IMR-90 (cell line): ENCODE results near the gene BRF1. TPM values are rescaled to one million over a fixed set of nuclear protein-coding genes. Genes with fewer than 3 reads are reported as not detected.

ENCODE experiments used
- ATAC-seq: fragments of 200-7000 bp; cut with Tn5 transposase; 2 replicates; pipeline ENCODE4 v1.9.1; 2020; ENCODE audit warnings: low read depth, mild to moderate bottlenecking, moderate library complexity
- BruUV-seq: library from RNA; stranded (reverse); fragments of 400-500 nt; replicated peaks from 2 replicates; lab custom pipeline; 2021; lab: Mats Ljungman, UMichigan
- CTCF ChIA-PET: fragments of 300-600 bp; formaldehyde crosslinking; extraction: SDS; loops from one replicate; lab custom pipeline; 2021; ENCODE audit warnings: antibody characterized with exemption; lab: Yijun Ruan, JAX
- POLR2A ChIA-PET: fragments of 300-600 bp; sonication (Branson Sonifier 250); formaldehyde crosslinking; loops from one replicate; lab custom pipeline; 2022; ENCODE audit warnings: antibody characterized with exemption; ENCODE audit not compliant: unreplicated experiment; lab: Charles Lee
- DNase-seq: peaks from one replicate; pipeline ENCODE4 v3.0.0; 2013
- H2AFZ ChIP-seq: replicated peaks from 2 replicates; pipeline ENCODE3; 2013; ENCODE audit warnings: low read length, mild to moderate bottlenecking; ENCODE audit not compliant: poor library complexity
- H2AK5ac ChIP-seq: 2 replicates; pipeline ENCODE4 v1.6.1; 2013; ENCODE audit warnings: low read depth, low read length, inconsistent platforms
- H2AK9ac ChIP-seq: replicated peaks from 2 replicates; pipeline ENCODE3; 2013; ENCODE audit warnings: mild to moderate bottlenecking, low read depth, low read length, moderate library complexity; ENCODE audit not compliant: poor library complexity
- H2BK120ac ChIP-seq: 2 replicates; pipeline ENCODE4 v1.6.1; 2013; ENCODE audit warnings: low read depth, low read length, inconsistent platforms
- H2BK15ac ChIP-seq: 3 replicates; pipeline ENCODE4 v1.6.1; 2013; ENCODE audit warnings: low read depth, low read length, inconsistent platforms
- H2BK20ac ChIP-seq: 2 replicates; pipeline ENCODE4 v1.6.1; 2013; ENCODE audit warnings: low read depth, mild to moderate bottlenecking, inconsistent platforms, low read length, moderate library complexity
- H2BK5ac ChIP-seq: 2 replicates; pipeline ENCODE4 v1.6.1; 2013; ENCODE audit warnings: mild to moderate bottlenecking, low read depth, low read length, inconsistent platforms; ENCODE audit not compliant: poor library complexity, severe bottlenecking
- H3K14ac ChIP-seq: replicated peaks from 2 replicates; pipeline ENCODE4 v1.6.1; 2013; ENCODE audit warnings: low read depth, low read length, inconsistent platforms
- H3K18ac ChIP-seq: 2 replicates; pipeline ENCODE4 v1.6.1; 2013; ENCODE audit warnings: low read depth, low read length, control low read depth
- H3K23ac ChIP-seq: 2 replicates; pipeline ENCODE4 v1.6.1; 2013; ENCODE audit warnings: low read depth, low read length, inconsistent platforms
- H3K27ac ChIP-seq: 2 replicates; pipeline ENCODE4 v1.5.1; 2013; ENCODE audit warnings: mild to moderate bottlenecking, control low read depth, low read length; ENCODE audit not compliant: insufficient read depth
- H3K27me3 ChIP-seq: 2 replicates; pipeline ENCODE4 v1.6.1; 2013; ENCODE audit warnings: low read length; ENCODE audit not compliant: control insufficient read depth, insufficient read depth
- H3K36me3 ChIP-seq: 2 replicates; pipeline ENCODE4 v1.6.1; 2013; ENCODE audit warnings: low read length, mixed read lengths; ENCODE audit not compliant: control insufficient read depth, insufficient read depth
- H3K4ac ChIP-seq: 2 replicates; pipeline ENCODE4 v1.6.1; 2013; ENCODE audit warnings: low read depth, low read length, inconsistent platforms
- H3K4me1 ChIP-seq: 2 replicates; pipeline ENCODE4 v1.6.1; 2013; ENCODE audit warnings: low read length, mixed read lengths; ENCODE audit not compliant: control insufficient read depth, insufficient read depth
- H3K4me2 ChIP-seq: 2 replicates; pipeline ENCODE4 v1.6.1; 2013; ENCODE audit warnings: low read depth, mild to moderate bottlenecking, control low read depth, low read length, moderate library complexity
- H3K4me3 ChIP-seq: 2 replicates; pipeline ENCODE4 v1.5.1; 2013; ENCODE audit warnings: low read depth, mild to moderate bottlenecking, control low read depth, low read length, moderate library complexity; ENCODE audit not compliant: insufficient read depth
- H3K56ac ChIP-seq: 2 replicates; pipeline ENCODE4 v1.6.1; 2013; ENCODE audit warnings: low read length, inconsistent platforms; ENCODE audit not compliant: insufficient read depth; ENCODE audit errors: extremely low read depth
- H3K79me1 ChIP-seq, 2 experiments: 2 replicates each; pipeline ENCODE4 v1.6.1; 2013; ENCODE audit warnings: low read length in 2 of 2, inconsistent platforms in 1 of 2, low read depth in 1 of 2
- H3K9ac ChIP-seq: 2 replicates; pipeline ENCODE4 v1.6.1; 2013; ENCODE audit warnings: low read depth, low read length, control low read depth
- H3K9me1 ChIP-seq: 2 replicates; pipeline ENCODE4 v1.6.1; 2013; ENCODE audit warnings: low read length, inconsistent platforms; ENCODE audit not compliant: insufficient read depth
- H3K9me3 ChIP-seq: 2 replicates; pipeline ENCODE4 v1.6.1; 2013; ENCODE audit warnings: low read length; ENCODE audit not compliant: control insufficient read depth, insufficient read depth
- H4K20me1 ChIP-seq: 2 replicates; pipeline ENCODE4 v1.6.1; 2013; ENCODE audit warnings: low read length, inconsistent platforms; ENCODE audit not compliant: insufficient read depth
- H4K5ac ChIP-seq: 2 replicates; pipeline ENCODE4 v1.6.1; 2013; ENCODE audit warnings: mild to moderate bottlenecking, low read depth, low read length, control low read depth
- H4K8ac ChIP-seq, 2 experiments: 2 replicates each; pipeline ENCODE4 v1.6.1; 2013; ENCODE audit warnings: low read depth in 2 of 2, low read length in 2 of 2, control low read depth in 1 of 2, inconsistent platforms in 1 of 2
- H4K91ac ChIP-seq: 2 replicates; pipeline ENCODE4 v1.6.1; 2013; ENCODE audit warnings: low read depth, low read length, inconsistent platforms; ENCODE audit not compliant: insufficient read depth
- BHLHE40 ChIP-seq: fragments of 150-350 bp; IDR thresholded peaks from 2 replicates; pipeline ENCODE4 v1.6.1; 2016; ENCODE audit warnings: mild to moderate bottlenecking, low read depth, low read length
- CEBPB ChIP-seq: IDR thresholded peaks from 2 replicates; pipeline ENCODE4 v1.6.1; 2012; ENCODE audit warnings: low read depth, low read length, improper control_type of control experiment
- CHD1 ChIP-seq: IDR thresholded peaks from 2 replicates; pipeline ENCODE4 v1.6.1; 2012; ENCODE audit warnings: low read depth, low read length, improper control_type of control experiment
- MAFK ChIP-seq: IDR thresholded peaks from 2 replicates; pipeline ENCODE4 v1.6.1; 2012; ENCODE audit warnings: low read depth, low read length, improper control_type of control experiment
- MAZ ChIP-seq: IDR thresholded peaks from 2 replicates; pipeline ENCODE4 v1.6.1; 2012; ENCODE audit warnings: low read depth, mild to moderate bottlenecking, low read length, improper control_type of control experiment, moderate library complexity, borderline replicate concordance
- MXI1 ChIP-seq: IDR thresholded peaks from 2 replicates; pipeline ENCODE4 v1.6.1; 2012; ENCODE audit warnings: low read depth, mild to moderate bottlenecking, low read length, moderate library complexity, borderline replicate concordance
- NFE2L2 ChIP-seq: fragments of 150-350 bp; IDR thresholded peaks from 2 replicates; pipeline ENCODE4 v1.6.1; 2016; ENCODE audit warnings: low read depth, mild to moderate bottlenecking, low read length
- POLR2A ChIP-seq: IDR thresholded peaks from 2 replicates; pipeline ENCODE4 v1.6.1; 2012; ENCODE audit warnings: mild to moderate bottlenecking, low read depth, low read length
- RAD21 ChIP-seq: IDR thresholded peaks from 2 replicates; pipeline ENCODE4 v1.6.1; 2012; ENCODE audit warnings: low read length, improper control_type of control experiment
- RCOR1 ChIP-seq: IDR thresholded peaks from 2 replicates; pipeline ENCODE4 v1.6.1; 2012; ENCODE audit warnings: mild to moderate bottlenecking, low read length, improper control_type of control experiment; ENCODE audit not compliant: insufficient replicate concordance
- RFX5 ChIP-seq: IDR thresholded peaks from 2 replicates; pipeline ENCODE4 v1.8.0; 2012; ENCODE audit warnings: low read depth, mild to moderate bottlenecking, low read length, moderate library complexity
- SMC3 ChIP-seq: fragments of 150-350 bp; IDR thresholded peaks from 2 replicates; pipeline ENCODE4 v1.6.1; 2016; ENCODE audit warnings: low read depth, mild to moderate bottlenecking, antibody characterized with exemption, low read length, moderate library complexity
- WGBS, 2 experiments: methylation state at CpG; one replicate each; pipeline versions ENCODE4 v1.1.5 to v1.1.7; 2013; ENCODE audit warnings: missing lambda C conversion rate in 2 of 2; ENCODE audit not compliant: insufficient read length in 1 of 2; ENCODE audit errors: extremely low coverage in 2 of 2; 5-methylcytosine and 5-hydroxymethylcytosine counted together
- dilution Hi-C: fragments of 300-500 bp; cut with HindIII; formaldehyde crosslinking; loops from one replicate; pipeline ENCODE4 v1.14.3; 2018; ENCODE audit warnings: low sequenced_read_pairs; ENCODE audit not compliant: unreplicated experiment
- in situ Hi-C: fragments of 300-500 bp; cut with MboI; formaldehyde crosslinking; loops from 3 replicates; pipeline ENCODE4 v1.14.3; 2019; ENCODE audit warnings: low sequenced_read_pairs, inconsistent platforms, mixed read lengths
- intact Hi-C: fragments of 100-400 bp; cut with micrococcal nuclease; formaldehyde crosslinking; loops from 2 replicates; pipeline ENCODE4 v1.10.0; 2022
- polyA plus RNA-seq, 3 experiments: library from polyadenylated mRNA; depleted of rRNA; stranded (reverse); fragments of >200 nt; gene quantifications; 2 replicates each; pipeline ENCODE4 v1.2.3, GENCODE V29; 2012; ENCODE audit warnings: low replicate concordance in 1 of 3
- total RNA-seq: library from RNA; depleted of rRNA; stranded (reverse); fragments of >200 nt; gene quantifications from 2 replicates; pipeline ENCODE4 v1.2.3, GENCODE V29; 2012
- TF ChIP-seq, protein P1 (sequence below): conservative IDR thresholded peaks from 2 replicates; pipeline ENCODE4 v1.5.1; 2012; ENCODE audit warnings: mild to moderate bottlenecking, low read depth, low read length, improper control_type of control experiment
- TF ChIP-seq, protein P2 (sequence below): fragments of 150-350 bp; IDR thresholded peaks from 2 replicates; pipeline ENCODE4 v1.6.1; 2017; ENCODE audit warnings: mild to moderate bottlenecking, antibody characterized with exemption, low read length, low read depth
- TF ChIP-seq, protein P3 (sequence below): fragments of 150-350 bp; IDR thresholded peaks from 2 replicates; pipeline ENCODE4 v1.6.1; 2016; ENCODE audit warnings: low read depth, mild to moderate bottlenecking, low read length, moderate library complexity, borderline replicate concordance

Gene BRF1
- total and polyA plus RNA-seq, 2 of the 4 experiments (the other 2 are of a cell fraction) = 12.4 to 16.7 TPM

DNA sequence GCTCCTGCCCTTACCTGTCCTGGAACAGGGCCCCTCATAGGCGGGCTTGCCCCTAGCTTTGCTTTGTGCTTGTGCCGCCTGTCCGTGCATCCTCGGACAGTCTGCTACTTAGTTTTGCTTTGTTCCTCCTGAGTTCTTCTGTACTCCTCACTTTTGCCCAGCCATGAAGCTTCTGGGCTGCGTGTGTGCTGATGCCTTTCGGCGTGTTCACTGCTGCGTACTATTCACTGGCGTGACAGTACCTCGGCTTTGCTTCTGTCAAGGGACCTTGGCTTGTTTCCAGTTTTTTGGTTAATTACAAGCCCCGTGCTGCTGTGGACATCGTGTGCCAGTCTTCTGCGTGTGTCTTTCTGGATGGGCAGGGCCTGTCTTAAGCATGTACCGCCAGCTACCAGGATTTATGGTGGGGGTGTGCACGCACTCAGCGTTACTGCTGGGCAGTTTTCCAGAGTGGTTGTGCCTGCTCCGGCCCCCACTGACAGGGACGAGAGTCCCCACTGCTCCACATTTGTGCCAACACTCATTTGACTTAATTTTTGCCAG, 16.2 kb upstream of the BRF1 start:
- WGBS, 2 experiments = 67% methylated on average over 6 of the region's 18 CpGs; no CpG with 5 or more reads in 1 of the 2 experiments
- H2AK9ac ChIP-seq = no peak overlapping the region
- H3K36me3 ChIP-seq = no peaks in the 10 kb centered on the region
- intact Hi-C loops (no loop called here), dilution Hi-C loops (no loop called here), in situ Hi-C loops (no loop called here)
- H2BK120ac ChIP-seq = no peak overlapping the region
- H3K56ac ChIP-seq = no peak overlapping the region
- H3K14ac ChIP-seq = no peak overlapping the region
- H4K91ac ChIP-seq = no peak overlapping the region
- peaks cover 9% of the 10 kb centered on the region for H3K9me1 ChIP-seq
- H3K27me3 ChIP-seq = no peaks in the 10 kb centered on the region
- TF ChIP-seq, protein P1, sequence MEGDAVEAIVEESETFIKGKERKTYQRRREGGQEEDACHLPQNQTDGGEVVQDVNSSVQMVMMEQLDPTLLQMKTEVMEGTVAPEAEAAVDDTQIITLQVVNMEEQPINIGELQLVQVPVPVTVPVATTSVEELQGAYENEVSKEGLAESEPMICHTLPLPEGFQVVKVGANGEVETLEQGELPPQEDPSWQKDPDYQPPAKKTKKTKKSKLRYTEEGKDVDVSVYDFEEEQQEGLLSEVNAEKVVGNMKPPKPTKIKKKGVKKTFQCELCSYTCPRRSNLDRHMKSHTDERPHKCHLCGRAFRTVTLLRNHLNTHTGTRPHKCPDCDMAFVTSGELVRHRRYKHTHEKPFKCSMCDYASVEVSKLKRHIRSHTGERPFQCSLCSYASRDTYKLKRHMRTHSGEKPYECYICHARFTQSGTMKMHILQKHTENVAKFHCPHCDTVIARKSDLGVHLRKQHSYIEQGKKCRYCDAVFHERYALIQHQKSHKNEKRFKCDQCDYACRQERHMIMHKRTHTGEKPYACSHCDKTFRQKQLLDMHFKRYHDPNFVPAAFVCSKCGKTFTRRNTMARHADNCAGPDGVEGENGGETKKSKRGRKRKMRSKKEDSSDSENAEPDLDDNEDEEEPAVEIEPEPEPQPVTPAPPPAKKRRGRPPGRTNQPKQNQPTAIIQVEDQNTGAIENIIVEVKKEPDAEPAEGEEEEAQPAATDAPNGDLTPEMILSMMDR = no peak
- no peak for TF ChIP-seq NFE2L2
- TF ChIP-seq CEBPB = no peak
- TF ChIP-seq RAD21 = no peak
- TF ChIP-seq POLR2A = no peak
- TF ChIP-seq MAFK = no peak
- TF ChIP-seq, protein P2, sequence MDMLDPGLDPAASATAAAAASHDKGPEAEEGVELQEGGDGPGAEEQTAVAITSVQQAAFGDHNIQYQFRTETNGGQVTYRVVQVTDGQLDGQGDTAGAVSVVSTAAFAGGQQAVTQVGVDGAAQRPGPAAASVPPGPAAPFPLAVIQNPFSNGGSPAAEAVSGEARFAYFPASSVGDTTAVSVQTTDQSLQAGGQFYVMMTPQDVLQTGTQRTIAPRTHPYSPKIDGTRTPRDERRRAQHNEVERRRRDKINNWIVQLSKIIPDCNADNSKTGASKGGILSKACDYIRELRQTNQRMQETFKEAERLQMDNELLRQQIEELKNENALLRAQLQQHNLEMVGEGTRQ = no peak
- TF ChIP-seq, protein P3, sequence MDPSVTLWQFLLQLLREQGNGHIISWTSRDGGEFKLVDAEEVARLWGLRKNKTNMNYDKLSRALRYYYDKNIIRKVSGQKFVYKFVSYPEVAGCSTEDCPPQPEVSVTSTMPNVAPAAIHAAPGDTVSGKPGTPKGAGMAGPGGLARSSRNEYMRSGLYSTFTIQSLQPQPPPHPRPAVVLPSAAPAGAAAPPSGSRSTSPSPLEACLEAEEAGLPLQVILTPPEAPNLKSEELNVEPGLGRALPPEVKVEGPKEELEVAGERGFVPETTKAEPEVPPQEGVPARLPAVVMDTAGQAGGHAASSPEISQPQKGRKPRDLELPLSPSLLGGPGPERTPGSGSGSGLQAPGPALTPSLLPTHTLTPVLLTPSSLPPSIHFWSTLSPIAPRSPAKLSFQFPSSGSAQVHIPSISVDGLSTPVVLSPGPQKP = no peak
- TF ChIP-seq SMC3 = no peak
- TF ChIP-seq RFX5 = no peak
- no peak for TF ChIP-seq BHLHE40
- TF ChIP-seq MAZ = no peak
- no peak for TF ChIP-seq RCOR1
- TF ChIP-seq MXI1 = no peak
- TF ChIP-seq CHD1 = no peak
- DNase-seq (no peak), ATAC-seq (no peak)
- H3K4ac ChIP-seq = 0 out of 2 replicates have a peak overlapping the region, but pooled peaks have one; percentile 7
- no peak overlapping the region for H4K8ac ChIP-seq
- no peak overlapping the region for H4K5ac ChIP-seq
- H3K27ac ChIP-seq = no peak overlapping the region
- no peak overlapping the region; the same call in 1 of the 2 replicates for H3K23ac ChIP-seq
- no peaks in the 10 kb centered on the region for H3K9me3 ChIP-seq
- H2BK15ac ChIP-seq = no peak overlapping the region
- CTCF ChIA-PET = no interaction called here
- H2AFZ ChIP-seq = peak overlapping the region; percentile 3
- no peak overlapping the region for H2BK5ac ChIP-seq
- POLR2A ChIA-PET = no interaction called here
- no peak overlapping the region; the same call in 1 of the 2 replicates for H2BK20ac ChIP-seq
- peaks cover 26% of the 10 kb centered on the region for H3K4me1 ChIP-seq
- H3K18ac ChIP-seq = no peak overlapping the region
- no peak overlapping the region for H3K4me3 ChIP-seq
- peak overlapping the region; percentile 32 for H3K4me2 ChIP-seq
- peaks cover 9 to 47% of the 10 kb centered on the region in 2 experiments for H3K79me1 ChIP-seq
- H2AK5ac ChIP-seq = no peak overlapping the region
- no TSS peak for BruUV-seq
- no peak overlapping the region for H3K9ac ChIP-seq
- peaks cover 37% of the 10 kb centered on the region for H4K20me1 ChIP-seq
